Tibial nerve (tissue), 4 donors: ENCODE measurements around the gene PSMD2. TPM values are rescaled to one million over a fixed set of nuclear protein-coding genes. Genes with fewer than 3 reads are reported as not detected.

Experiments used
- DNase-seq, 2 donors: peaks; one replicate each; pipeline ENCODE4 v3.0.0-alpha.2; 2019; ENCODE audit warnings: low spot score in 2 of 2
- H3K27ac ChIP-seq, 4 donors: fragments of 200-600 bp; sonication (generic) in 3 of 4; one replicate each; pipeline ENCODE4 v1.5.1; 2017 to 2019; ENCODE audit warnings: mild to moderate bottlenecking in 1 of 4
- H3K27me3 ChIP-seq, 2 donors: fragments of 200-600 bp; sonication (generic) in 1 of 2; one replicate each; pipeline versions ENCODE4 v1.5.1 to v1.6.0; 2017 to 2019
- H3K36me3 ChIP-seq, 3 donors: fragments of 200-600 bp; sonication (generic); one replicate each; pipeline ENCODE4 v1.5.1; 2018 to 2019
- H3K4me1 ChIP-seq, 4 donors: fragments of 200-600 bp; sonication (generic) in 3 of 4; one replicate each; pipeline ENCODE4 v1.5.1; 2017 to 2019
- H3K4me3 ChIP-seq, 4 donors: fragments of 200-600 bp; sonication (generic) in 3 of 4; one replicate each; pipeline ENCODE4 v1.5.1; 2017 to 2019; ENCODE audit warnings: mild to moderate bottlenecking in 1 of 4, moderate library complexity in 1 of 4
- H3K9me3 ChIP-seq, 4 donors: fragments of 200-600 bp; sonication (generic) in 3 of 4; one replicate each; pipeline ENCODE4 v1.5.1; 2017 to 2019
- EP300 ChIP-seq, 2 donors: sonication (generic); formaldehyde crosslinking; IDR thresholded peaks; one replicate each; pipeline ENCODE4 v1.6.1; 2017; ENCODE audit warnings: antibody characterized with exemption in 2 of 2, mild to moderate bottlenecking in 1 of 2
- POLR2A ChIP-seq, 2 donors: fragments of 450-650 bp; IDR thresholded peaks; one replicate each; pipeline ENCODE4 v1.6.1; 2017; ENCODE audit warnings: antibody characterized with exemption in 2 of 2, mild to moderate bottlenecking in 2 of 2, moderate library complexity in 2 of 2
- WGBS, 2 donors: methylation state at CpG; one replicate each; pipeline ENCODE4 v1.1.5; 2018; 5-methylcytosine and 5-hydroxymethylcytosine counted together
- total RNA-seq, 4 donors: library from RNA; depleted of rRNA; stranded (reverse); fragments of >200 nt; gene quantifications; one replicate each; pipeline ENCODE4 v1.1.0, GENCODE V29; 2016
- TF ChIP-seq, protein P1 (sequence below), 5 experiments: fragments of 200-600 bp in 3 of 5; fragments of 450-650 bp in 2 of 5; sonication (generic) in 3 of 5; IDR thresholded peaks; one replicate each; pipeline ENCODE4 v1.5.1; 2016 to 2019; ENCODE audit warnings: antibody characterized with exemption in 5 of 5, mild to moderate bottlenecking in 3 of 5, moderate library complexity in 2 of 5

The PSMD2 gene
- total RNA-seq, 4 donors from 2014 or later = 122 to 226 (median 152) TPM

DNA sequence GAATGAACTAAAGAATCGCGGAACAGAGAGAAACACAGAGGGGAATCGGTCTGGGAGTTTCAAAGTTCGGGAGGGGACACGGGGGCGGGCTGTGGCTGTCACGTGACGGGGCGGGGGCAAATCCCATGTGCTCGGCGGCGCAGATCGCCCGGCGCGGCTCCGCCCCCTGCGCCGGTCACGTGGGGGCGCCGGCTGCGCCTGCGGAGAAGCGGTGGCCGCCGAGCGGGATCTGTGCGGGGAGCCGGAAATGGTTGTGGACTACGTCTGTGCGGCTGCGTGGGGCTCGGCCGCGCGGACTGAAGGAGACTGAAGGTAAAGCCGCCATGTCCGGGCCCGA lies 15.3 kb downstream of the PSMD2 start, which contains the start of gene EIF4G1:
Gene EIF4G1, plus strand, starts transcription at position 244 of the 337 bp plus-strand sequence. CDS start 1,191 bp downstream, outside the sequence.
- peak; percentile 92 to 95 for DNase-seq
- 0 to 1% methylated on average over 17 to 35 of the region's 40 CpGs for WGBS, 2 donors
- peaks cover 0 to 28% (median 0%) of the 10 kb centered on the region in 3 donors for H3K36me3 ChIP-seq
- H3K27ac ChIP-seq = peak within 1 kb of the TSS; percentile 84 to 99 (median 97)
- H3K9me3 ChIP-seq = no peaks in the 10 kb centered on the region
- peaks cover 0 to 44% (median 26%) of the 10 kb centered on the region in 4 donors for H3K4me1 ChIP-seq
- H3K27me3 ChIP-seq = no peaks in the 10 kb centered on the region
- H3K4me3 ChIP-seq = peak within 1 kb of the TSS; percentile 48 to 98 (median 88)
- TF ChIP-seq POLR2A (IDR thresholded peaks at IDR 0.05) = peak in 1 of 2 donors; percentile 75
- TF ChIP-seq, protein P1, sequence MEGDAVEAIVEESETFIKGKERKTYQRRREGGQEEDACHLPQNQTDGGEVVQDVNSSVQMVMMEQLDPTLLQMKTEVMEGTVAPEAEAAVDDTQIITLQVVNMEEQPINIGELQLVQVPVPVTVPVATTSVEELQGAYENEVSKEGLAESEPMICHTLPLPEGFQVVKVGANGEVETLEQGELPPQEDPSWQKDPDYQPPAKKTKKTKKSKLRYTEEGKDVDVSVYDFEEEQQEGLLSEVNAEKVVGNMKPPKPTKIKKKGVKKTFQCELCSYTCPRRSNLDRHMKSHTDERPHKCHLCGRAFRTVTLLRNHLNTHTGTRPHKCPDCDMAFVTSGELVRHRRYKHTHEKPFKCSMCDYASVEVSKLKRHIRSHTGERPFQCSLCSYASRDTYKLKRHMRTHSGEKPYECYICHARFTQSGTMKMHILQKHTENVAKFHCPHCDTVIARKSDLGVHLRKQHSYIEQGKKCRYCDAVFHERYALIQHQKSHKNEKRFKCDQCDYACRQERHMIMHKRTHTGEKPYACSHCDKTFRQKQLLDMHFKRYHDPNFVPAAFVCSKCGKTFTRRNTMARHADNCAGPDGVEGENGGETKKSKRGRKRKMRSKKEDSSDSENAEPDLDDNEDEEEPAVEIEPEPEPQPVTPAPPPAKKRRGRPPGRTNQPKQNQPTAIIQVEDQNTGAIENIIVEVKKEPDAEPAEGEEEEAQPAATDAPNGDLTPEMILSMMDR (IDR thresholded peaks at IDR 0.05) = no peak
- TF ChIP-seq EP300 (IDR thresholded peaks at IDR 0.05) = peak in 1 of 2 donors; percentile 74

DNA sequence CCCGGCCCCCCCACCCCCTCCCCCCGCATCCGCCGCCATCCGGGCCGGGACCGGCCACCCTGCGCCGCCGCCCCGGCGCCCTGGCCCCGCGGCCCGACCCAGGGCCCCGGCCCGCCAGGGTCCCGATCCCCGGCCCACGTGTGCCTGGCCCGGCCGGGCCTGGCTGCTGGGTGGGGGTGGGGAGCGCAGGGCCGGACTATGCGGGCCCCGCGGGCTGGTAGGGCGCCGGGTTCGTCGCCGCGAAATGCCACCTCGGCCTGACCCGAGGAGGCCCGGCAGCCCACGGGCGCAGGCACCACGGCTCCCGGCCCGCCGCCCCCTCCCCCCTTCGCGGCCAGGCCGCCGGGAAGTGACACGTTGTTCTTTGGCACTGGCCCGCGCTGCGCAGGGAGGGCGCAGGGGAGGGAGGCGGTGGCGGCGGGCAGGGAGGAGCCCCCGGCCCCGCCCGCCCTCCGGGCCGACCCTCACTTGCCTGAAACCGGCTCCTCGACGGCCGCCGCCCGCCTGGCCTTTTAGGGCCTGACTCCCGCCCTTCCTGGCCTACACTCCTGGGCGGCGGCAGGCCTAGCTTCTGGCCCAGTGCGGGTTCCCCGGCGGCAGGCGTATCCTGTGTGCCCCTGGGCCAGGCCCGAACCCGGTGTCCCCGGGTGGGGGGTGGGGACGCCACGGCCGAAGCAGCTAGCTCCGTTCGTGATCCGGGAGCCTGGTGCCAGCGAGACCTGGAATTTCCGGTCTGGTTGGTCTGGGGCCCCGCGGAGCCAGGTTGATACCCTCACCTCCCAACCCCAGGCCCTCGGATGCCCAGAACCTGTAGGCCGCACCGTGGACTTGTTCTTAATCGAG lies 15.9 kb downstream of the PSMD2 start:
- TF ChIP-seq POLR2A (IDR thresholded peaks at IDR 0.05) (peak; percentile 6 to 83), EP300 (IDR thresholded peaks at IDR 0.05) (peak in 1 of 2 donors; percentile 72)
- TF ChIP-seq, protein P1 (IDR thresholded peaks at IDR 0.05) = no peak
- Histone ChIP-seq H3K27ac (peak overlapping the region; percentile 84 to 99 (median 97)), H3K4me1 (peaks cover 0 to 50% (median 31%) of the 10 kb centered on the region in 4 donors), H3K36me3 (peaks cover 0 to 22% (median 0%) of the 10 kb centered on the region in 3 donors), H3K9me3 (no peaks in the 10 kb centered on the region), H3K4me3 (peak overlapping the region; percentile 48 to 98 (median 88)), H3K27me3 (no peaks in the 10 kb centered on the region)
- DNase-seq = peak; percentile 70 to 79
- 0% methylated on average over 15 to 26 of the region's 89 CpGs for WGBS, 2 donors

DNA sequence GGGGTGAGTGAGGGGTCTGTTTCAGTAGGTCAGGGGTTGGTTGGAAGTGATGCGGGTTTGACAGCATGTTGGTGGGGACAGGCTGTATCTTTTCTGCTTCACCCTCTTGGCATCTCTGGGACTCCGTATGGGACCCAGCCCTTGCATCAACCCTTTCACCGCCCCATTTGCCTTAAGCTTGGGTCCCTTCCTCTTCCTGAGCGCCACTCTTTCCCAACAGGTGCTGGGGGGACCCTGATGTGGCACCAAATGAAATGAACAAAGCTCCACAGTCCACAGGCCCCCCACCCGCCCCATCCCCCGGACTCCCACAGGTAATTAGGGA lies 16.5 kb downstream of the PSMD2 start:
- Histone ChIP-seq H3K9me3 (no peaks in the 10 kb centered on the region), H3K27ac (peak overlapping the region; percentile 84 to 99 (median 97)), H3K4me1 (peaks cover 0 to 56% (median 36%) of the 10 kb centered on the region in 4 donors), H3K36me3 (peaks cover 0 to 24% (median 1%) of the 10 kb centered on the region in 3 donors), H3K27me3 (no peaks in the 10 kb centered on the region), H3K4me3 (peak overlapping the region; percentile 48 to 98 (median 88))
- TF ChIP-seq POLR2A (IDR thresholded peaks at IDR 0.05) = no peak
- TF ChIP-seq, protein P1 (IDR thresholded peaks at IDR 0.05) = no peak
- TF ChIP-seq EP300 (IDR thresholded peaks at IDR 0.05) = no peak
- 6 to 7% methylated on average over 5 to 6 of the region's 6 CpGs for WGBS, 2 donors
- no peak for DNase-seq

DNA sequence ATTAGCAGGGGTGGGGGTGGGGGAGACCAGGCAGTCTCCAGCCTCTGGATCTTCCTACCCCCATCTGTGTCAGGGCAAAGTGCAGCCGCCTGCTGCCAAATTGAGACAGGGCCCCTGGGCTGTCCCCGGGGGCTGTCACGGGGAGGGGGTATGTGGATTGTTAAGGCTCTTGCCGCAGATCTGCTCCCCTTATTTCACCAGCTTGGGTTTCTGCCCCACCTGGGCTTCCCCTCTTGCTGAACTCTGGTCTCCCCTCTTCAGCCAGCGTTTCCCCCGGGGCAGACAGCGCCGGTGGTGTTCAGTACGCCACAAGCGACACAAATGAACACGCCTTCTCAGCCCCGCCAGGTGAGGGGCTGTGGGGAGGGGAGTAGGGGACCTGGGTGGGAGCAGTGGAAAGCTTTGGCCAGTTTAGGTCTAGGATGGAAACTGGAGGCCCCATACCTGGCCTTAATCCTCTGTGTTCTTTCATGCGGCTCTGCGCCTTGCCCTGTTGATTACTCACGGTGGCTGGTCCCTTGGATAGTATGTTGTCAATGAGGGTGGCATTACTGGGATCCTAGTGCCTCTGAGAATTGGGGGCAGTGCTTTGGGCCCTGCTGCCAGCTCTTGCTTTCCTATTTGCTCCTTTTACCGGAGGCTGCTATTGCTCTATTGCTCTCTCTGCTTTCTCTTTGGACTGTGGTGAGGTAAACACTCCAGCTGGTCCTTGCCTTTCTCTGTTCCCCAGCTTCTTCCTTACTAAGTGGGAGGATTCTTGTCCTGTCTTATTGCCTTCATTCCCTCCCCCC lies 17.0 kb downstream of the PSMD2 start:
- WGBS, 2 donors = 34 to 42% methylated on average over 16 of the region's 16 CpGs
- peak overlapping the region; percentile 48 to 98 (median 88) for H3K4me3 ChIP-seq
- TF ChIP-seq, protein P1 (IDR thresholded peaks at IDR 0.05) = no peak
- TF ChIP-seq EP300 (IDR thresholded peaks at IDR 0.05) (no peak), POLR2A (IDR thresholded peaks at IDR 0.05) (no peak)
- no peak for DNase-seq
- H3K4me1 ChIP-seq = peaks cover 0 to 62% (median 41%) of the 10 kb centered on the region in 4 donors
- H3K27me3 ChIP-seq = no peaks in the 10 kb centered on the region
- H3K36me3 ChIP-seq = peaks cover 2 to 30% (median 7%) of the 10 kb centered on the region in 3 donors
- H3K9me3 ChIP-seq = no peaks in the 10 kb centered on the region
- peak overlapping the region; percentile 84 to 99 (median 97) for H3K27ac ChIP-seq
